SK-N-MC (cell line): ENCODE data around the gene EAF1.
"Not testable (repeated sequence)": the region's sequence is repeated elsewhere in the genome, so short reads cannot be mapped to it uniquely, and the experiment has no call there.

Experiments
- DNase-seq: peaks from one replicate; pipeline ENCODE4 v3.0.0-alpha.2; 2011; ENCODE audit warnings: low read depth, low spot score
- H3K27ac ChIP-seq: fragments of 200-600 bp; sonication (generic); 2 replicates; pipeline ENCODE4 v1.5.1; 2016; ENCODE audit warnings: mixed run types
- H3K36me3 ChIP-seq: fragments of 200-600 bp; sonication (generic); 2 replicates; pipeline ENCODE4 v1.6.1; 2017; ENCODE audit warnings: antibody characterized with exemption, low read length, mixed read lengths; ENCODE audit not compliant: insufficient read depth
- H3K4me3 ChIP-seq: fragments of 200-600 bp; sonication (generic); 2 replicates; pipeline ENCODE4 v1.5.1; 2016
- H3K9ac ChIP-seq: fragments of 200-600 bp; sonication (generic); 2 replicates; pipeline ENCODE4 v1.8.0; 2017; ENCODE audit warnings: mixed run types, mixed read lengths; ENCODE audit not compliant: insufficient read length
- H3K9me3 ChIP-seq: fragments of 200-600 bp; sonication (generic); 2 replicates; pipeline ENCODE4 v1.6.1; 2017; ENCODE audit warnings: low read depth, mild to moderate bottlenecking, antibody characterized with exemption, low read length, moderate library complexity, mixed read lengths
- EZH2 ChIP-seq: fragments of 200-600 bp; sonication (generic); IDR thresholded peaks from one replicate; pipeline ENCODE4 v1.6.1; 2017; ENCODE audit warnings: antibody characterized with exemption
- FOXP2 ChIP-seq: optimal IDR thresholded peaks from 2 replicates; pipeline ENCODE3; 2011; ENCODE audit warnings: mild to moderate bottlenecking, moderate library complexity; ENCODE audit not compliant: insufficient read depth; ENCODE audit errors: extremely low read length, control extremely low read depth
- POLR2AphosphoS5 ChIP-seq: IDR thresholded peaks from 2 replicates; pipeline ENCODE4 v1.6.1; 2012; ENCODE audit warnings: mild to moderate bottlenecking, low read depth, low read length, borderline replicate concordance

The EAF1 gene

GRCh38 chr3:15387171-15387581, 40.2 kb upstream of the EAF1 start:
- no peak for TF ChIP-seq POLR2AphosphoS5
- TF ChIP-seq EZH2, result no peak
- TF ChIP-seq FOXP2, result no peak
- DNase-seq, result no peak
- Histone ChIP-seq H3K36me3 (no peaks in the 10 kb centered on the region), H3K9me3 (no peaks in the 10 kb centered on the region), H3K27ac (no peak overlapping the region), H3K9ac (no peak overlapping the region), H3K4me3 (no peak overlapping the region)

- Histone ChIP-seq H3K9me3 (no peaks in the 10 kb centered on the region), H3K4me3 (no peak overlapping the region), H3K36me3 (no peaks in the 10 kb centered on the region), H3K9ac (no peak overlapping the region), H3K27ac (no peak overlapping the region)
- no peak for DNase-seq
- TF ChIP-seq POLR2AphosphoS5 (no peak), EZH2 (no peak), FOXP2 (no peak)
These were observed 39.7 kb upstream of the EAF1 start for GRCh38 chr3:15387735-15388134.

DNA sequence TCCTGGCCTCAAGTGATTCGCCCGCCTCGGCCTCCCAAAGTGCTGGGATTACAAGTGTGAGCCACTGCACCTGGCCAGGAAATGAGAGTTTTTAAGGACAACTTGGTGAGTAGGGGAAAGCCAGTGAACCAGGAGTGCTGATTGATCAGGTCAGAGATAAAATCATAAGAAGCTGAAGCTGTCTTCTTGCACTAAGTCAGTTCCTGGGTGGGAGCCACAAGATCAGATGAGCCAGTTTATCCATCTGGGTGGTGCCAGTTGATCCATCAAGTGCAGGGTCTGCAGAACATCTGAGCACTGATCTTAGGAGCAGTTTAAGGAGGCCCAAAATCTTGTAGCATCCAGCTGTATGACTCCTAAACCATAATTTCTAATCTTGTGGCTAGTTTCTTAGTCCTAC, 39.1 kb upstream of the EAF1 start:
- H3K27ac ChIP-seq, H3K4me3 ChIP-seq, H3K9ac ChIP-seq, DNase-seq, H3K9me3 ChIP-seq, H3K36me3 ChIP-seq: not testable (repeated sequence)

- Histone ChIP-seq H3K9ac (no peak overlapping the region), H3K36me3 (no peaks in the 10 kb centered on the region), H3K9me3 (no peaks in the 10 kb centered on the region), H3K4me3 (no peak overlapping the region), H3K27ac (no peak overlapping the region)
- no peak for DNase-seq
- TF ChIP-seq EZH2 (no peak), FOXP2 (no peak), POLR2AphosphoS5 (no peak)
These were observed 36.9 kb upstream of the EAF1 start for GRCh38 chr3:15390460-15390859.

DNA sequence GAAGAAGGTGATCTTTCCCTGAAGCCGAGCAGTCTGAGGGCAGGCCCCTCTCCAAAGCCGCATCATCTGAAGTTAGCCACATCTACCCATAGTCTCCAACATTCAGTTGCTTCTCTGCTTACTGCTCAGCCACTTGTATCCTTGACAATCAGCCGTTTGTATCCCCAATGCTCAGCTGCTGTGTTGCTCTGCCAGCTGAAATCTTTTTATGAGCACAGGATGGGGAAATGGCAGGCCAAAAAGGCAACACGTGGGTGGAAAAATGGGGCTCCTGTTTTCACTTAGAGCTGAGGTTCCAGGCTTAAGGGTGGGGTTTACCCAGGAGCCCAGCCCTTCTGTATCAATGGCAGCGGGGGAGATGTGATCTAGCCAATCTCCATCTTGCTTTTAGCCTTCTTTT, 36.4 kb upstream of the EAF1 start:
- TF ChIP-seq EZH2 (no peak), POLR2AphosphoS5 (no peak), FOXP2 (no peak)
- no peaks in the 10 kb centered on the region for H3K9me3 ChIP-seq
- H3K36me3 ChIP-seq, result no peaks in the 10 kb centered on the region
- H3K9ac ChIP-seq, result no peak overlapping the region
- H3K27ac ChIP-seq, result no peak overlapping the region
- H3K4me3 ChIP-seq, result no peak overlapping the region
- no peak for DNase-seq

DNA sequence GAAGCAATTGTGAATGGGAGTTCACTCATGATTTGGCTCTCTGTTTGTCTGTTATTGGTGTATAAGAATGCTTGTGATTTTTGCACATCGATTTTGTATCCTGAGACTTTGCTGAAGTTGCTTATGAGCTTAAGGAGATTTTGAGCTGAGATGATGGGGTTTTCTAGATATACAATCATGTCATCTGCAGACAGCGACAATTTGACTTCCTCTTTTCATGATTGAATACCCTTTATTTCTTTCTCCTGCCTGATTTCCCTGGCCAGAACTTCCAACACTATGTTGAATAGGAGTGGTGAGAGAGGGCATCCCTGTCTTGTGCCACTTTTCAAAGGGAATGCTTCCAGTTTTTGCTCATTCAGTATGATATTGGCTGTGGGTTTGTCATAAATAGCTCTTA, 34.1 kb upstream of the EAF1 start:
- DNase-seq, H3K27ac ChIP-seq, H3K36me3 ChIP-seq, H3K9me3 ChIP-seq, H3K9ac ChIP-seq, H3K4me3 ChIP-seq: not testable (repeated sequence)

DNA sequence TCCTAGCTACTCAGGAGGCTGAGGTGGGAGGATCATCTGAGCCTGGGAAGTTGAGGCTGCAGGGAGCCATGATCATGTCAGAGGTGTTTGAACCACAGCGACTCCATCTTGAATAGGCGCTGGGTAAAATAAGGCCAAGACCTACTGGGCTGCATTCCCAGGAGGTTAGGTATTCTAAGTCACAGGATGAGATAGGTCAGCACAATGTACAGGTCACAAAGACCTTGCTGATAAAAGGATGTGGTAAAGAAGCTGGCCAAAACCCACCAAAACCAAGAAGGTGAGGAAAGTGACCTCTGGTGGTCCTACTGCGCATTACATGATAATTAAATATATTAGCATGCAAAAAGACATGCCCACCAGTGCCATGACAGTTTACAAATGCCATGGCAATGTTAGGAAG, 28.7 kb upstream of the EAF1 start:
- DNase-seq, H3K36me3 ChIP-seq, H3K27ac ChIP-seq, H3K9me3 ChIP-seq, H3K4me3 ChIP-seq, H3K9ac ChIP-seq: not testable (repeated sequence)

- H3K36me3 ChIP-seq, result no peaks in the 10 kb centered on the region
- H3K9ac ChIP-seq, result no peak overlapping the region
- H3K4me3 ChIP-seq, result no peak overlapping the region
- TF ChIP-seq POLR2AphosphoS5 (no peak), FOXP2 (no peak), EZH2 (no peak)
- H3K9me3 ChIP-seq, result no peaks in the 10 kb centered on the region
- H3K27ac ChIP-seq, result no peak overlapping the region
- DNase-seq, result no peak
These were observed 27.4 kb upstream of the EAF1 start for GRCh38 chr3:15399970-15400369.

GRCh38 chr3:15401936-15402335, 25.5 kb upstream of the EAF1 start:
- no peak overlapping the region for H3K9ac ChIP-seq
- no peak for DNase-seq
- H3K4me3 ChIP-seq, result no peak overlapping the region
- H3K36me3 ChIP-seq, result no peaks in the 10 kb centered on the region
- no peak for TF ChIP-seq FOXP2
- no peak for TF ChIP-seq POLR2AphosphoS5
- no peak for TF ChIP-seq EZH2
- H3K27ac ChIP-seq, result no peak overlapping the region
- H3K9me3 ChIP-seq, result no peaks in the 10 kb centered on the region

- no peak overlapping the region for H3K9ac ChIP-seq
- no peaks in the 10 kb centered on the region for H3K36me3 ChIP-seq
- TF ChIP-seq POLR2AphosphoS5 (no peak), EZH2 (no peak), FOXP2 (no peak)
- no peaks in the 10 kb centered on the region for H3K9me3 ChIP-seq
- no peak for DNase-seq
- no peak overlapping the region for H3K27ac ChIP-seq
- no peak overlapping the region for H3K4me3 ChIP-seq
These were observed 23.9 kb upstream of the EAF1 start for GRCh38 chr3:15403495-15403894.
